ENCODE data around the gene CDAN1. TPM values are rescaled to one million over a fixed set of nuclear protein-coding genes. Genes with fewer than 3 reads are reported as not detected.
"Not testable (repeated sequence)": the region's sequence is repeated elsewhere in the genome, so short reads cannot be mapped to it uniquely, and the experiment has no call there.

The CDAN1 gene
- total RNA-seq, 1 donor from 2014 or later = 10.1 TPM

- DNase-seq (ENCODE audit: extremely low read depth, low read depth, low spot score) = no peak
These were observed 26.3 kb downstream of the CDAN1 start for GRCh38 chr15:42710662-42711061.

DNA sequence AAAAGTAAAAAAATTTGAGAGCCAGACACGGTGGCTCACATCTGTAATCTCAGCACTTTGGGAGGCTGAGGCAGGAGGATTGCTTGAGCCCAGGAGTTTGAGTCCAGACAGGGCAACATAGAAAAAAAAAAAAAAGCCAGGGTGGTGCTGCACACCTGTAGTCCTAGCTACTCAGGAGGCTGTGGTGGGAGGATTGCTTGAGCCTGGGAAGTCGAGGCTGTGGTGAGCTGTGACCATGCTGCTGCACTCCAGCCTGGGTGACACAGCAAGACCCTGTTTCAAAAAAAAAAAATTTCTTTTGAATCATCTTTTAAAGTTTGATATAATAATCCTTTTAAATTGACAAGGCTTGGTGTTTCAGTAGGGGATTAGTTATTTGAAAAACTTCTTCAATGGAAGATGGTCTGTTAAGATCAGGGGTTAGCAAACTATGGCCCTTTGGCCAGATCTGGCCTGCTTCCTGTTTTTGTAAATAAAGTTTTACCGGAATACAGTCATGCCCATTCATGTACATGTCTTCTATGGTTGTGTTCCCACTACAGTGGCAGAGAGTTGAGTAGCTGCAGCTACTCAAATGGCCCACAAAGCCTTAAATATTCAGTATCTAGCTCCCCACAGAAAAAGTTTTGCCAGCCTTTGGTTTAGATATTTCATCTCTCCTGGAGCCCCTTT is 28.9 kb downstream of the CDAN1 start:
- DNase-seq (ENCODE audit: extremely low read depth, low read depth, low spot score) = peak; percentile 25

- DNase-seq (ENCODE audit: extremely low read depth, low read depth, low spot score) = no peak
These were observed 29.9 kb downstream of the CDAN1 start for GRCh38 chr15:42707068-42707467.

DNA sequence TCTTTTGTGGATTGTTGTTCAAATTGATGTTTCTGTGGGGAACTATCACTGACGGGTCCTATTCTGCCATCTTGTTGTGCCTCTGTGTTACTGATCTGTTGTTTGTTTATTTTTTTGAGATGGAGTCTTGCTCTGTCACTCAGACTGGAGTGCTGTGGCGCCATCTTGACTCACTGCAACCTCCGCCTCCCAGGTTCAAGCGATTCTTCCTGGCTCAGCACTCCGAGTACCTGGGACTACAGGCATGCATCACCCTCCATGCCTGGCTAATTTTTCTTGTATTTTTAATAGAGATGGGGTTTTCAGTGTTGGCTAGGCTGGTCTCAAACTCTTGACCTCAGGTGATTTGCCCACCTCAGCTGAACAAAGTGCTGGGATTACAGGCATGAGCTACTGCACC is 31.6 kb downstream of the CDAN1 start:
- DNase-seq (ENCODE audit: extremely low read depth, low read depth, low spot score) = no peak

DNA sequence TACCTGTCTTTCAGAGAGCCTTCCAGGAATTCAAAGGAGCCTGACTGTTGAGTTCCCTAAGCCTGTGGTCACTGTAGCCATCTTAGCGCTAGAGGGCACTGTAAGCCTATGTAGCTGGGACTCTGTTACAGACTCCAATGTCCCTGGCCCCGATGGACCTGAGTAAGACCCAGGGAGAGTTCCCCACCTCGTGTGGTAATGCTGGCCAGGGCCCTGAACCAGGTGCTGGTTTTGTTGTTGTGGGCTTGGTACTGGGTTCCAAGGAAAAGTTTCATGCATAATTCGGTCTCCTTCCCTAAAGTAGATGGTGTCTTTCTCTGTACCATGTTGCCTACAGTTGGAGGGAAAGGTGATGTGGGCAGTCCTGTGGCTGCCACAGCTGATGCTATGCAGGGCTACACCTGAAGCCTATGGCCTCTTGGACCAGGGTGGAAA is 32.4 kb downstream of the CDAN1 start:
- DNase-seq (ENCODE audit: extremely low read depth, low read depth, low spot score) = peak; percentile 58

- no peak for DNase-seq (ENCODE audit: extremely low read depth, low read depth, low spot score)
These were observed 40.3 kb downstream of the CDAN1 start for GRCh38 chr15:42696626-42697025.

GRCh38 chr15:42695527-42696071 is 41.3 kb downstream of the CDAN1 start:
- DNase-seq (ENCODE audit: extremely low read depth, low read depth, low spot score) = no peak

- no peak for DNase-seq (ENCODE audit: extremely low read depth, low read depth, low spot score)
These were observed 42.5 kb downstream of the CDAN1 start for GRCh38 chr15:42694398-42694797.

GRCh38 chr15:42693942-42694341 is 43.0 kb downstream of the CDAN1 start:
- DNase-seq (ENCODE audit: extremely low read depth, low read depth, low spot score) = no peak

DNA sequence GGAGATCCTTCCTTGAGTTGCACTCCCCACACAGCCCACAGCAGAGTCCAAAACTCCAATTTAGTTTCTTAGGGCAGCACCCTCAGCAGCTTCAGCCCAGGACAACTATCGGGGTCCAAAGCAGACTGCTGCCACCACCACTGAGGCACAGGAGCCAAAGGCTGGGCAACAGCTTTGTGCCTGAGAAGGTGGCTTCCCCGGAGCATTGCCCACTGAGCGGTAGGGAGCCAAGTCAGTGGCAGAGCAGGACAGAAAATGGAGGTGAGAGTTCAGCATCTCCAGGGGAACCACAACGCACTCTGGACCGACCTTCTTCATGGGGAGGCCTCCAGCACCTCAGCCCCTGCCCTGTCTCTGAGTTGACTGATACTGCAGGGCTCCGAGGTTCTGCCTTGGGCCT is 43.4 kb downstream of the CDAN1 start:
- no peak for DNase-seq (ENCODE audit: extremely low read depth, low read depth, low spot score)

- DNase-seq (ENCODE audit: extremely low read depth, low read depth, low spot score) = no peak
These were observed 43.9 kb downstream of the CDAN1 start for GRCh38 chr15:42692997-42693396.

- no peak for DNase-seq (ENCODE audit: extremely low read depth, low read depth, low spot score)
These were observed 44.4 kb downstream of the CDAN1 start for GRCh38 chr15:42692536-42692935.

GRCh38 chr15:42691770-42692169 is 45.2 kb downstream of the CDAN1 start:
- no peak for DNase-seq (ENCODE audit: extremely low read depth, low read depth, low spot score)

DNA sequence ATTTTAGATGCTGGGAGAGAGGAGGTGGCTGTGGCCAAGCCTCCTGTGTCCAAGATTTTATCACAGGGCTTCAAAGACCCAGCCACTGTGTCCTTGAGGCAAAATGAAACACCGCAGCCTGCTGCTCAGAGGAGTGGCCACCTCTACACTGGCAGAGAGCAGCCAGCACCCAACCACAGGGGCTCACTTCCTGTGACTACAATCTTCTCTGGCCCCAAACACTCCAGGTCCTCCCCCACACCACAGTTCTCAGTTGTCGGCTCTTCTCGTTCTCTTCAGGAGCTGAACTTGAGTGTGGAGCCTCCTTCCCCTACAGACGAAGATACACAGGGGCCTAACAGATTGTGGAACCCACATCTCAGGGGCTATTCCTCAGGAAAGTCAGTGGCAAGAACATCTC is 45.6 kb downstream of the CDAN1 start:
- no peak for DNase-seq (ENCODE audit: extremely low read depth, low read depth, low spot score)

DNA sequence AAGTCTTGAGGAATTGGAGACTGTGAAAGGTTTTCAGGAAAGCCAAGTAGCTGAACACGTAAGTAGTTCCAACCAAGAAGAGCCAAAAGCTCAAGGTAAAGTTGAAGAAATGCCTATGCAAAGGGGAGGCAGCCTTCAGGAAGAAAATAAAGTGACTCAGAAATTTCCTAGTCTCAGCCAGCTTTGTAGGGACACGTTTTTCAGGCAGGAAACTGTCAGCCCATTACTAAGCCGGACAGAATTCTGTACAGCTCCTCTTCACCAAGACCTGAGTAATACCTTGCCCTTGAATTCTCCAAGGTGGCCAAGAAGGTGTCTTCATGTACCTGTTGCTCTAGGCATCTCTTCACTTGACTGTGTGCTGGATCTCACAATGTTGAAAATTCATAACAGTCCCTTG is 48.6 kb downstream of the CDAN1 start:
- DNase-seq (ENCODE audit: extremely low read depth, low read depth, low spot score) = no peak

DNA sequence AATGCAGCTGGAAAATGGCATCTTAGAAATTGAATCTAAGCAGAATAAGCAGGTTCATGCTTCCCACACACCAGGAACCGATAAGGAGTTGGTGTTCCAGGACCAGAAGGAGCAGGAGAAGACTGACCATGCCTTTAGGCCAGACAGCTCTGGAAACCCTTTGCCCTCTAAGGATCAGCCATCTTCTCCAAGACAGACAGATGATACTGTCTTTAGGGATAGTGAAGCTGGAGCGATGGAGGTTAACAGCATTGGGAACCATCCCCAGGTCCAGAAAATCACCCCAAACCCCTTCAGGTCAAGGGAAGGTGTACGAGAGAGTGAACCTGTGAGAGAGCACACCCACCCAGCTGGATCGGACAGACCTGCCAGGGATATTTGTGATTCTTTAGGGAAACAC is 49.2 kb downstream of the CDAN1 start:
- no peak for DNase-seq (ENCODE audit: extremely low read depth, low read depth, low spot score)

DNA sequence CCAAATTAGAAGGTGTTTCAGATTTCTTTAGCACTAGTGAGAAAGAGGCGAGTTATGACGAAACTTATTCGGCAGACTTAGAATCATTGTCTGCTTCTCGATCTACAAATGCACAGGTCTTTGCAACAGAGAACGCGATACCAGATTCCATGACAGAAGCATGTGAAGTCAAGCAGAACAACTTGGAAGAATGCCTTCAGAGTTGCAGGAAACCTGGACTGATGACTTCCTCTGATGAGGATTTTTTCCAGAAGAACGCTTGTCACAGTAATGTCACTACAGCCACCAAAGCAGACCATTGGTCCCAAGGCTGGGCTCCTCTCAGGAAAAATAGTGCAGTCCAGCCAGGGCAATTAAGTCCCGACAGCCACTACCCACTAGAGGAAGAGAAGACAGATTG is 50.6 kb downstream of the CDAN1 start:
- DNase-seq (ENCODE audit: extremely low read depth, low read depth, low spot score) = no peak

DNA sequence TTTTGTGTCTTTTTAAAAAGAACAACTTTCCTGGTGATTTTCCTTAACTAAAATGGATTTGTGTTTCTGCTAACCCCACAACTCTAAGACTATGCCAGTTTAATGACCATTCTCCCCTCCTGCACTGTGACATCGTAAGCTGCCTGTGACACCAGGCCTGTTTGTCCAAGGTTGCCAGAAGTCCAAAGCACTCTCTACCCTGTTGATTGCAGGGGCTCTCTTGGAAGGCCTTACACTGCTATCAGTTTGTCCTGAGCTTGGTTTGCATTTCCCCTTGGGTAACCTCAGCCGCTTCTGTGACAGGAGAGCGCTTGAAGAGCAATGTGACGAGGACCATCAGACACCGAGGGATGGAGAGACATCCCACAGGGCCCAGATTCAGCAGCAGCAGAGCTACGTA is 55.8 kb downstream of the CDAN1 start:
- no peak for DNase-seq (ENCODE audit: extremely low read depth, low read depth, low spot score)

GRCh38 chr15:42680142-42680482 is 56.8 kb downstream of the CDAN1 start:
- not testable (repeated sequence) for DNase-seq (ENCODE audit: extremely low read depth, low read depth, low spot score)

DNA sequence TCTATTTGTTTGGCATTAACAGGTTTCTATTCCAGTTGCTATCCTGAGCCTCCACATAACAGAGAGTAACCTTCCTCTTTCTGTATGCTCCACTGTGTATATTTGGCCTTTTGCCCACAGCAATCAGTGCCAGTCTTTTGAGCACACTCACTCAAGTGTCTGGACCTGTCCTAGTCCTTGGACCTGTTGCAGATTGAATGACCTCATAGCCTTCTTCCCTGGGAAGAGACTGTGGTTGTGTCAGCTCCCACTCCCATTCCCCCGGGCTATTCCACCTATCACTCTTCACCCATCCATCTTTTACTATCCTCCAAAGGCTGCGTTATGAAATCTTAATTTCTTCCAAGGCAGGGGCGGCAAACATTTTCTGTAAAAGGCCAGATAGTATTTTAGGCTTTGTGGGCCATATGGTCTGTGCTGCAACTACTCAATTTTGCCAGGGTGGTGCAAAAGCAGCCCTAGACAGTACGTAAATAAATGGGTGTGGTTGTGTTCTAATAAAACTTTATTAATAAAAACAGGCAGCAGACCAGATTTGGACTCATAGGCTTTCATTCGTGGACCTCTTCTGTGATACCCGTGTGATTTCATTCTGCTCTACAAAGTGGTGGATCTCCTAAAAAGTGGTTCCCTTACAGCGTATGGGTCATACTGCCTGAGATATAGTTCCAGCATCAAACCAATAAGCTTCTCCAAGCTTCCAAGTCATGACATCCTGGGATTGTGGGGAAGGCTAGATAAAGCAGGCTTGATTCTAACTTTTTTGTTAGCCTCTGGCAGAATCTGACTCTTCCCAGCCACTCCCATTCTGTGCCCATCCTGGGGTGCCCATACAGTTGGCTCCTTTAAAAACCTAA is 57.4 kb downstream of the CDAN1 start:
- no peak for DNase-seq (ENCODE audit: extremely low read depth, low read depth, low spot score)

- DNase-seq (ENCODE audit: extremely low read depth, low read depth, low spot score) = no peak
These were observed 61.9 kb downstream of the CDAN1 start for GRCh38 chr15:42675021-42675420.

DNA sequence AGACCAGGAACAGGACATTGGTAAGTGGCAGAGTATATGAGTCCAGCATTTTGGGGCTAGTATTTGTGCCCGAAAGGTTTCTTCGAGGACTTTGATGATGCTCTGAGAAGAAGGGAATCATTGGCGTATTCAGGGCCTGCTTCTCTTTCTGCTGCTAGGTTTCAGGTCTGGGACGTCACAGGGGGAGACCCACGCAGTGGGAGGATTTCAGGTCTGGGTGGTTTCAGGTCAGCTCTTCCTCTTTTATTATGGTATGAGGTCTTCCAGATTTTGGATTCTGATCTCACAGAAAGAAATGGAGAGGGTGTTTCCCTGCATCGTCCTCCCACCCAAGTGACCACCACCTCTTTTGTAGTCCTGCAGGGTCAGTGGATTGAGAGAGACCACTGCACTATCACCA is 62.5 kb downstream of the CDAN1 start:
- DNase-seq (ENCODE audit: extremely low read depth, low read depth, low spot score) = no peak
